HEK293 (cell line): ENCODE measurements around the gene SFXN3.
A peak's percentile ranks its signal among the peaks of the same experiment; 100 is the strongest.

Experiments used
- CTCF ChIA-PET: fragments of 350-600 bp; formaldehyde crosslinking; extraction: SDS; loops from one replicate; lab custom pipeline; 2021; ENCODE audit warnings: antibody characterized with exemption; lab: Yijun Ruan, JAX
- POLR2A ChIA-PET: fragments of 300-600 bp; formaldehyde crosslinking; extraction: SDS; loops from one replicate; lab custom pipeline; 2020; ENCODE audit warnings: antibody characterized with exemption, inconsistent platforms; lab: Yijun Ruan, JAX
- H3K27ac ChIP-seq: fragments of 200-500 bp; sonication (Bioruptor generic); 2 replicates; pipeline ENCODE4 v1.5.1; 2014; ENCODE audit warnings: low read depth, low read length, control low read depth, inconsistent platforms; ENCODE audit errors: extremely low read depth
- H3K36me3 ChIP-seq, 2 experiments: fragments of 200-500 bp in 1 of 2; sonication (Bioruptor generic) in 1 of 2; 1 replicate in 1 of 2; 2 replicates in 1 of 2; pipeline ENCODE4 v1.5.1; 2014 to 2017; ENCODE audit warnings: inconsistent platforms in 2 of 2, low read length in 2 of 2; ENCODE audit not compliant: control insufficient read depth in 2 of 2, insufficient read depth in 1 of 2
- H3K4me1 ChIP-seq: fragments of 200-500 bp; sonication (Bioruptor generic); 2 replicates; pipeline ENCODE4 v1.5.1; 2014; ENCODE audit warnings: mild to moderate bottlenecking, low read length, inconsistent platforms; ENCODE audit not compliant: control insufficient read depth, insufficient read depth
- H3K4me3 ChIP-seq: 2 replicates; pipeline ENCODE4 v1.5.1; 2011; ENCODE audit warnings: low read depth, mild to moderate bottlenecking, control low read depth, low read length, moderate library complexity
- H3K9me3 ChIP-seq: fragments of 200-500 bp; sonication (Bioruptor generic); 2 replicates; pipeline ENCODE4 v1.5.1; 2014; ENCODE audit warnings: low read depth, low read length, inconsistent platforms; ENCODE audit not compliant: control insufficient read depth, insufficient read depth
- IKZF3 ChIP-seq: fragments of 450-650 bp; IDR thresholded peaks from 2 replicates; pipeline ENCODE4 v1.5.0; 2018; ENCODE audit warnings: missing biosample characterization, mild to moderate bottlenecking, missing genetic modification characterization, moderate library complexity
- KLF1 ChIP-seq: fragments of 450-650 bp; formaldehyde crosslinking; IDR thresholded peaks from 2 replicates; pipeline ENCODE4 v1.5.1; 2016; ENCODE audit warnings: missing biosample characterization, missing genetic modification characterization
- KLF9 ChIP-seq: fragments of 450-650 bp; formaldehyde crosslinking; IDR thresholded peaks from 2 replicates; pipeline ENCODE4 v1.5.1; 2016; ENCODE audit warnings: missing biosample characterization, missing genetic modification characterization, low read depth
- ZFP3 ChIP-seq: fragments of 450-650 bp; formaldehyde crosslinking; IDR thresholded peaks from 2 replicates; pipeline ENCODE4 v1.5.1; 2016; ENCODE audit warnings: low read depth, missing biosample characterization, missing genetic modification characterization
- ZNF114 ChIP-seq: fragments of 450-650 bp; formaldehyde crosslinking; IDR thresholded peaks from 2 replicates; pipeline ENCODE4 v1.5.0; 2017; ENCODE audit warnings: missing biosample characterization, missing genetic modification characterization
- ZNF146 ChIP-seq: fragments of 450-650 bp; formaldehyde crosslinking; IDR thresholded peaks from 2 replicates; pipeline ENCODE4 v1.5.1; 2016; ENCODE audit warnings: missing biosample characterization, missing genetic modification characterization
- ZNF169 ChIP-seq: fragments of 450-650 bp; formaldehyde crosslinking; IDR thresholded peaks from 2 replicates; pipeline ENCODE4 v1.5.1; 2016; ENCODE audit warnings: missing biosample characterization, missing genetic modification characterization
- ZNF26 ChIP-seq: fragments of 450-650 bp; formaldehyde crosslinking; IDR thresholded peaks from 2 replicates; pipeline ENCODE4 v1.5.1; 2016; ENCODE audit warnings: missing biosample characterization, missing genetic modification characterization
- ZNF266 ChIP-seq: fragments of 450-650 bp; formaldehyde crosslinking; IDR thresholded peaks from 2 replicates; pipeline ENCODE4 v1.5.1; 2016; ENCODE audit warnings: missing biosample characterization, missing genetic modification characterization, low read depth
- ZNF280C ChIP-seq: fragments of 450-650 bp; formaldehyde crosslinking; IDR thresholded peaks from 2 replicates; pipeline ENCODE4 v1.5.1; 2016; ENCODE audit warnings: missing biosample characterization, missing genetic modification characterization
- ZNF311 ChIP-seq: fragments of 450-650 bp; formaldehyde crosslinking; IDR thresholded peaks from 2 replicates; pipeline ENCODE4 v1.5.1; 2017; ENCODE audit warnings: missing biosample characterization, missing genetic modification characterization, borderline replicate concordance
- ZNF324 ChIP-seq: fragments of 450-650 bp; formaldehyde crosslinking; IDR thresholded peaks from 2 replicates; pipeline ENCODE4 v1.5.1; 2016; ENCODE audit warnings: missing biosample characterization, missing genetic modification characterization
- ZNF37A ChIP-seq: fragments of 450-650 bp; IDR thresholded peaks from 2 replicates; pipeline ENCODE4 v1.5.1; 2018; ENCODE audit warnings: missing biosample characterization, missing genetic modification characterization
- ZNF449 ChIP-seq: fragments of 450-650 bp; formaldehyde crosslinking; IDR thresholded peaks from 2 replicates; pipeline ENCODE4 v1.5.1; 2017; ENCODE audit warnings: missing biosample characterization, mild to moderate bottlenecking, missing genetic modification characterization, moderate library complexity
- ZNF580 ChIP-seq: fragments of 450-650 bp; formaldehyde crosslinking; IDR thresholded peaks from 2 replicates; pipeline ENCODE4 v1.5.1; 2016; ENCODE audit warnings: missing biosample characterization, missing genetic modification characterization
- ZNF621 ChIP-seq: fragments of 450-650 bp; formaldehyde crosslinking; IDR thresholded peaks from 2 replicates; pipeline ENCODE4 v1.5.1; 2017; ENCODE audit warnings: missing biosample characterization, missing genetic modification characterization
- ZNF623 ChIP-seq: fragments of 450-650 bp; formaldehyde crosslinking; IDR thresholded peaks from 2 replicates; pipeline ENCODE4 v1.5.1; 2016; ENCODE audit warnings: missing biosample characterization, missing genetic modification characterization
- ZNF701 ChIP-seq: fragments of 450-650 bp; formaldehyde crosslinking; IDR thresholded peaks from 2 replicates; pipeline ENCODE4 v1.5.1; 2016; ENCODE audit warnings: missing biosample characterization, missing genetic modification characterization
- ZNF791 ChIP-seq: fragments of 450-650 bp; formaldehyde crosslinking; IDR thresholded peaks from 2 replicates; pipeline ENCODE4 v1.5.1; 2016; ENCODE audit warnings: missing biosample characterization, missing genetic modification characterization
- TF ChIP-seq, protein P1 (sequence below): fragments of 450-650 bp; formaldehyde crosslinking; IDR thresholded peaks from 2 replicates; pipeline ENCODE4 v1.5.1; 2017; ENCODE audit warnings: missing biosample characterization, missing genetic modification characterization
- TF ChIP-seq, protein P2 (sequence below): fragments of 450-650 bp; IDR thresholded peaks from 2 replicates; pipeline ENCODE4 v1.5.1; 2018; ENCODE audit warnings: missing biosample characterization, missing genetic modification characterization
- TF ChIP-seq, protein P3 (sequence below): fragments of 450-650 bp; IDR thresholded peaks from 2 replicates; pipeline ENCODE4 v1.5.1; 2018; ENCODE audit warnings: missing biosample characterization, mild to moderate bottlenecking, missing genetic modification characterization
- TF ChIP-seq, protein P4 (sequence below): fragments of 450-650 bp; formaldehyde crosslinking; IDR thresholded peaks from 2 replicates; pipeline ENCODE4 v1.5.1; 2016; ENCODE audit warnings: missing biosample characterization, missing genetic modification characterization, borderline replicate concordance

The SFXN3 gene

GRCh38 chr10:100996678-100997359 lies 34.2 kb upstream of the SFXN3 start:
- CTCF ChIA-PET: interaction anchor here (0.6 to 16.6 kb wide), 19 partner anchors 10 to 1190 kb away, joined by 3 to 274 read pairs (median 4); partner anchors contain the start of genes MRPL43 and TWNK
- peaks cover 8% of the 10 kb centered on the region for H3K4me1 ChIP-seq
- no peaks in the 10 kb centered on the region for H3K9me3 ChIP-seq
- peaks cover 4 to 32% of the 10 kb centered on the region in 2 experiments for H3K36me3 ChIP-seq
- POLR2A ChIA-PET: interaction anchor here (0.5 to 2.4 kb wide), 7 partner anchors 9 to 145 kb away, joined by 3 to 14 read pairs (median 6); partner anchors contain the start of genes PDZD7 and SFXN3
- peak overlapping the region; percentile 57 for H3K4me3 ChIP-seq
- H3K27ac ChIP-seq: peak overlapping the region; percentile 94
- no peak for TF ChIP-seq ZNF311 (tag by site-specific recombination)
- TF ChIP-seq, protein P1, sequence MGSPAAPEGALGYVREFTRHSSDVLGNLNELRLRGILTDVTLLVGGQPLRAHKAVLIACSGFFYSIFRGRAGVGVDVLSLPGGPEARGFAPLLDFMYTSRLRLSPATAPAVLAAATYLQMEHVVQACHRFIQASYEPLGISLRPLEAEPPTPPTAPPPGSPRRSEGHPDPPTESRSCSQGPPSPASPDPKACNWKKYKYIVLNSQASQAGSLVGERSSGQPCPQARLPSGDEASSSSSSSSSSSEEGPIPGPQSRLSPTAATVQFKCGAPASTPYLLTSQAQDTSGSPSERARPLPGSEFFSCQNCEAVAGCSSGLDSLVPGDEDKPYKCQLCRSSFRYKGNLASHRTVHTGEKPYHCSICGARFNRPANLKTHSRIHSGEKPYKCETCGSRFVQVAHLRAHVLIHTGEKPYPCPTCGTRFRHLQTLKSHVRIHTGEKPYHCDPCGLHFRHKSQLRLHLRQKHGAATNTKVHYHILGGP (tag by site-specific recombination): no peak
- no peak for TF ChIP-seq ZNF324
- TF ChIP-seq ZNF169 (tag by site-specific recombination): no peak
- TF ChIP-seq ZNF146 (tag by site-specific recombination): no peak
- TF ChIP-seq ZNF280C (tag by site-specific recombination): no peak
- no peak for TF ChIP-seq ZNF701 (tag by site-specific recombination)
- no peak; the same call in 1 of the 2 replicates for TF ChIP-seq ZNF449
- peak; percentile 66; the same call in 1 of the 2 replicates for TF ChIP-seq IKZF3 (tag by site-specific recombination)
- TF ChIP-seq ZNF580 (tag by site-specific recombination): no peak
- no peak for TF ChIP-seq ZFP3 (tag by site-specific recombination)
- no peak for TF ChIP-seq ZNF266 (tag by site-specific recombination)
- TF ChIP-seq KLF9 (tag by site-specific recombination): peak; percentile 87
- TF ChIP-seq ZNF37A (tag by site-specific recombination): no peak
- TF ChIP-seq, protein P2, sequence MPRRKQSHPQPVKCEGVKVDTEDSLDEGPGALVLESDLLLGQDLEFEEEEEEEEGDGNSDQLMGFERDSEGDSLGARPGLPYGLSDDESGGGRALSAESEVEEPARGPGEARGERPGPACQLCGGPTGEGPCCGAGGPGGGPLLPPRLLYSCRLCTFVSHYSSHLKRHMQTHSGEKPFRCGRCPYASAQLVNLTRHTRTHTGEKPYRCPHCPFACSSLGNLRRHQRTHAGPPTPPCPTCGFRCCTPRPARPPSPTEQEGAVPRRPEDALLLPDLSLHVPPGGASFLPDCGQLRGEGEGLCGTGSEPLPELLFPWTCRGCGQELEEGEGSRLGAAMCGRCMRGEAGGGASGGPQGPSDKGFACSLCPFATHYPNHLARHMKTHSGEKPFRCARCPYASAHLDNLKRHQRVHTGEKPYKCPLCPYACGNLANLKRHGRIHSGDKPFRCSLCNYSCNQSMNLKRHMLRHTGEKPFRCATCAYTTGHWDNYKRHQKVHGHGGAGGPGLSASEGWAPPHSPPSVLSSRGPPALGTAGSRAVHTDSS (tag by site-specific recombination): no peak
- TF ChIP-seq, protein P3, sequence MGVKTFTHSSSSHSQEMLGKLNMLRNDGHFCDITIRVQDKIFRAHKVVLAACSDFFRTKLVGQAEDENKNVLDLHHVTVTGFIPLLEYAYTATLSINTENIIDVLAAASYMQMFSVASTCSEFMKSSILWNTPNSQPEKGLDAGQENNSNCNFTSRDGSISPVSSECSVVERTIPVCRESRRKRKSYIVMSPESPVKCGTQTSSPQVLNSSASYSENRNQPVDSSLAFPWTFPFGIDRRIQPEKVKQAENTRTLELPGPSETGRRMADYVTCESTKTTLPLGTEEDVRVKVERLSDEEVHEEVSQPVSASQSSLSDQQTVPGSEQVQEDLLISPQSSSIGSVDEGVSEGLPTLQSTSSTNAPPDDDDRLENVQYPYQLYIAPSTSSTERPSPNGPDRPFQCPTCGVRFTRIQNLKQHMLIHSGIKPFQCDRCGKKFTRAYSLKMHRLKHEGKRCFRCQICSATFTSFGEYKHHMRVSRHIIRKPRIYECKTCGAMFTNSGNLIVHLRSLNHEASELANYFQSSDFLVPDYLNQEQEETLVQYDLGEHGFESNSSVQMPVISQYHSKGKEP (tag by site-specific recombination): no peak
- no peak for TF ChIP-seq ZNF621 (tag by site-specific recombination)
- TF ChIP-seq ZNF26 (tag by site-specific recombination): no peak
- no peak for TF ChIP-seq ZNF791 (tag by site-specific recombination)
- no peak for TF ChIP-seq ZNF114 (tag by site-specific recombination)
- TF ChIP-seq, protein P4, sequence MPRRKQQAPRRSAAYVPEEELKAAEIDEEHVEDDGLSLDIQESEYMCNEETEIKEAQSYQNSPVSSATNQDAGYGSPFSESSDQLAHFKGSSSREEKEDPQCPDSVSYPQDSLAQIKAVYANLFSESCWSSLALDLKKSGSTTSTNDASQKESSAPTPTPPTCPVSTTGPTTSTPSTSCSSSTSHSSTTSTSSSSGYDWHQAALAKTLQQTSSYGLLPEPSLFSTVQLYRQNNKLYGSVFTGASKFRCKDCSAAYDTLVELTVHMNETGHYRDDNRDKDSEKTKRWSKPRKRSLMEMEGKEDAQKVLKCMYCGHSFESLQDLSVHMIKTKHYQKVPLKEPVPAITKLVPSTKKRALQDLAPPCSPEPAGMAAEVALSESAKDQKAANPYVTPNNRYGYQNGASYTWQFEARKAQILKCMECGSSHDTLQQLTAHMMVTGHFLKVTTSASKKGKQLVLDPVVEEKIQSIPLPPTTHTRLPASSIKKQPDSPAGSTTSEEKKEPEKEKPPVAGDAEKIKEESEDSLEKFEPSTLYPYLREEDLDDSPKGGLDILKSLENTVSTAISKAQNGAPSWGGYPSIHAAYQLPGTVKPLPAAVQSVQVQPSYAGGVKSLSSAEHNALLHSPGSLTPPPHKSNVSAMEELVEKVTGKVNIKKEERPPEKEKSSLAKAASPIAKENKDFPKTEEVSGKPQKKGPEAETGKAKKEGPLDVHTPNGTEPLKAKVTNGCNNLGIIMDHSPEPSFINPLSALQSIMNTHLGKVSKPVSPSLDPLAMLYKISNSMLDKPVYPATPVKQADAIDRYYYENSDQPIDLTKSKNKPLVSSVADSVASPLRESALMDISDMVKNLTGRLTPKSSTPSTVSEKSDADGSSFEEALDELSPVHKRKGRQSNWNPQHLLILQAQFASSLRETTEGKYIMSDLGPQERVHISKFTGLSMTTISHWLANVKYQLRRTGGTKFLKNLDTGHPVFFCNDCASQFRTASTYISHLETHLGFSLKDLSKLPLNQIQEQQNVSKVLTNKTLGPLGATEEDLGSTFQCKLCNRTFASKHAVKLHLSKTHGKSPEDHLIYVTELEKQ (tag by site-specific recombination): no peak
- TF ChIP-seq KLF1 (tag by site-specific recombination): no peak; the same call in 1 of the 2 replicates
- no peak for TF ChIP-seq ZNF623
